Measurements from ENCODE around the gene HOXD3. TPM values are rescaled to one million over a fixed set of nuclear protein-coding genes. Genes with fewer than 3 reads are reported as not detected.

HOXD3 gene
- total and polyA plus RNA-seq, 2 of the 8 experiments (the other 6 are each of a cell fraction or from before 2014, with no cell fraction given) = not detected

DNA sequence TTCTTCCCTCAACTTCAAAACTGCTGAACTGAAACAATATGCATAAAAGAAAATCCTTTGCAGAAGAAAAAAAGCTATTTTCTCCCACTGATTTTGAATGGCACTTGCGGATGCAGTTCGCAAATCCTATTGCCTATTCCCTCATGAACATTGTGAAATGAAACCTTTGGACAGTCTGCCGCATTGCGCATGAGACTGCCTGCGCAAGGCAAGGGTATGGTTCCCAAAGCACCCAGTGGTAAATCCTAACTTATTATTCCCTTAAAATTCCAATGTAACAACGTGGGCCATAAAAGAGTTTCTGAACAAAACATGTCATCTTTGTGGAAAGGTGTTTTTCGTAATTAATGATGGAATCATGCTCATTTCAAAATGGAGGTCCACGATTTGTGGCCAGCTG lies 19.2 kb upstream of the HOXD3 start (continued):
- no peak for TF ChIP-seq CHD7 (IDR thresholded peaks at IDR 0.05; ENCODE audit: insufficient replicate concordance, low read length)
- no peak for TF ChIP-seq BACH1 (IDR thresholded peaks at IDR 0.05; ENCODE audit: low read length)
- no peak for TF ChIP-seq ATF2 (IDR thresholded peaks at IDR 0.05; ENCODE audit: low read length)
